SK-N-SH (cell line): ENCODE results near the gene HINT1. TPM values are rescaled to one million over a fixed set of nuclear protein-coding genes. Genes with fewer than 3 reads are reported as not detected.

Experiments
- CTCF ChIA-PET: fragments of 300-600, 350-600 bp; formaldehyde crosslinking; extraction: SDS; loops from one replicate; lab custom pipeline; 2021; lab: Yijun Ruan, JAX
- POLR2A ChIA-PET: fragments of 350-600 bp; sonication (Branson Sonifier 250); formaldehyde crosslinking; extraction: SDS; loops from one replicate; lab custom pipeline; 2020; ENCODE audit warnings: antibody characterized with exemption, inconsistent platforms; lab: Yijun Ruan, JAX
- DNase-seq: peaks from one replicate; pipeline ENCODE4 v3.0.0; 2012
- H2AFZ ChIP-seq: fragments of 200-600 bp; sonication (generic); 2 replicates; pipeline ENCODE4 v1.8.1; 2016; ENCODE audit warnings: antibody characterized with exemption, mild to moderate bottlenecking, low read depth
- H3F3A ChIP-seq: fragments of 200-600 bp; sonication (generic); replicated peaks from 2 replicates; pipeline ENCODE3; 2016; ENCODE audit warnings: antibody characterized with exemption, mild to moderate bottlenecking; ENCODE audit not compliant: insufficient read depth
- H3K27ac ChIP-seq, 2 experiments: fragments of 200-500 bp in 1 of 2; fragments of 200-600 bp in 1 of 2; sonication (Bioruptor generic) in 1 of 2; sonication (generic), shearing (Covaris generic) in 1 of 2; 2 replicates each; pipeline versions ENCODE4 v1.5.1 to v1.6.1; 2014 to 2016; ENCODE audit warnings: low read depth in 2 of 2, inconsistent platforms in 1 of 2, low read length in 1 of 2, mild to moderate bottlenecking in 1 of 2, mixed read lengths in 1 of 2
- H3K27me3 ChIP-seq: fragments of 200-600 bp; sonication (generic), shearing (Covaris generic); 2 replicates; pipeline ENCODE4 v1.6.1; 2016; ENCODE audit warnings: mixed run types; ENCODE audit not compliant: insufficient read depth
- H3K36me3 ChIP-seq, 2 experiments: fragments of 200-500 bp in 1 of 2; fragments of 200-600 bp in 1 of 2; sonication (Bioruptor generic) in 1 of 2; sonication (generic) in 1 of 2; replicated peaks in 1 of 2; 2 replicates each; pipeline versions ENCODE3 to v1.5.1; 2014 to 2016; ENCODE audit warnings: low read length in 1 of 2, mild to moderate bottlenecking in 1 of 2; ENCODE audit not compliant: insufficient read depth in 2 of 2, control insufficient read depth in 1 of 2
- H3K4me1 ChIP-seq, 2 experiments: fragments of 200-500 bp in 1 of 2; fragments of 200-600 bp in 1 of 2; sonication (Bioruptor generic) in 1 of 2; sonication (generic), shearing (Covaris generic) in 1 of 2; 2 replicates each; pipeline versions ENCODE4 v1.5.1 to v1.6.1; 2014 to 2016; ENCODE audit warnings: low read depth in 1 of 2, low read length in 1 of 2, mixed run types in 1 of 2; ENCODE audit not compliant: insufficient read depth in 2 of 2, control insufficient read depth in 1 of 2
- H3K4me2 ChIP-seq: fragments of 200-600 bp; sonication (generic), shearing (Covaris generic); 2 replicates; pipeline ENCODE4 v1.6.1; 2017; ENCODE audit warnings: mixed run types
- H3K4me3 ChIP-seq, 2 experiments: fragments of 200-500 bp in 1 of 2; fragments of 200-600 bp in 1 of 2; sonication (Bioruptor generic) in 1 of 2; sonication (generic), shearing (Covaris generic) in 1 of 2; 2 replicates each; pipeline versions ENCODE4 v1.5.1 to v1.8.1; 2014 to 2016; ENCODE audit warnings: low read depth in 2 of 2, inconsistent platforms in 1 of 2, low read length in 1 of 2, mild to moderate bottlenecking in 1 of 2, mixed read lengths in 1 of 2, moderate library complexity in 1 of 2
- H3K79me2 ChIP-seq: fragments of 200-600 bp; sonication (generic); 2 replicates; pipeline ENCODE4 v1.8.1; 2017; ENCODE audit warnings: mild to moderate bottlenecking; ENCODE audit not compliant: insufficient read depth
- H3K9ac ChIP-seq: fragments of 200-600 bp; sonication (generic); 2 replicates; pipeline ENCODE4 v1.6.1; 2017; ENCODE audit warnings: mixed run types
- H3K9me2 ChIP-seq: fragments of 200-600 bp; sonication (generic); 2 replicates; pipeline ENCODE4 v1.6.1; 2017; ENCODE audit warnings: mixed run types
- H3K9me3 ChIP-seq: fragments of 200-600 bp; sonication (generic); 2 replicates; pipeline ENCODE4 v1.6.1; 2017; ENCODE audit warnings: mixed run types, mild to moderate bottlenecking, moderate library complexity
- H4K20me1 ChIP-seq: fragments of 200-600 bp; sonication (generic); 2 replicates; pipeline ENCODE4 v1.6.1; 2017; ENCODE audit warnings: mild to moderate bottlenecking, mixed run types; ENCODE audit not compliant: insufficient read depth
- CHD2 ChIP-seq: fragments of 150-350 bp; IDR thresholded peaks from 2 replicates; pipeline ENCODE4 v1.6.1; 2018; ENCODE audit warnings: low read length; ENCODE audit not compliant: partially characterized antibody
- FOXM1 ChIP-seq: IDR thresholded peaks from 2 replicates; pipeline ENCODE4 v1.4.0; 2012; ENCODE audit warnings: low read depth, mild to moderate bottlenecking
- RXRA ChIP-seq: IDR thresholded peaks from 2 replicates; pipeline ENCODE4 v1.4.0; 2012; ENCODE audit warnings: low read depth, mild to moderate bottlenecking, borderline replicate concordance
- TAF1 ChIP-seq: IDR thresholded peaks from 2 replicates; pipeline ENCODE4 v1.6.1; 2012; ENCODE audit warnings: low read depth, mild to moderate bottlenecking, low read length, moderate library complexity, borderline replicate concordance
- TEAD4 ChIP-seq: IDR thresholded peaks from 2 replicates; pipeline ENCODE4 v1.4.0; 2012; ENCODE audit warnings: mild to moderate bottlenecking, borderline replicate concordance; ENCODE audit not compliant: insufficient read depth
- USF2 ChIP-seq: fragments of 150-350 bp; IDR thresholded peaks from 2 replicates; pipeline ENCODE4 v1.6.1; 2017; ENCODE audit warnings: antibody characterized with exemption, low read length, low read depth, borderline replicate concordance
- YY1 ChIP-seq: IDR thresholded peaks from 2 replicates; pipeline ENCODE4 v1.4.0; 2012; ENCODE audit warnings: low read depth, mild to moderate bottlenecking
- WGBS: methylation state at CpG from one replicate; pipeline ENCODE4 v1.1.6; 2017; ENCODE audit warnings: low lambda C conversion rate; 5-methylcytosine and 5-hydroxymethylcytosine counted together
- polyA plus RNA-seq, 3 experiments: library from polyadenylated mRNA; depleted of rRNA; stranded (reverse); fragments of >200 nt; gene quantifications; 2 replicates each; pipeline ENCODE4 v1.2.3, GENCODE V29; 2012
- TF ChIP-seq, protein P1 (sequence below): fragments of 200-600 bp; sonication (generic); IDR thresholded peaks from 2 replicates; pipeline ENCODE4 v1.6.1; 2017; ENCODE audit warnings: antibody characterized with exemption, mild to moderate bottlenecking, moderate library complexity
- TF ChIP-seq, protein P2 (sequence below): IDR thresholded peaks from 2 replicates; pipeline ENCODE4; 2012
- TF ChIP-seq, protein P3 (sequence below): IDR thresholded peaks from 2 replicates; pipeline ENCODE4 v1.6.1; 2012; ENCODE audit warnings: mild to moderate bottlenecking, low read depth, low read length, moderate library complexity

Gene HINT1
- polyA plus RNA-seq, 1 of the 3 experiments (the other 2 are of a cell fraction), result 385 TPM

GRCh38 chr5:131214609-131215227 is 49.7 kb upstream of the HINT1 start:
- H3F3A ChIP-seq, result peaks cover 10% of the 10 kb centered on the region
- WGBS, result 78% methylated on average over 3 of the region's 3 CpGs
- H3K9me2 ChIP-seq, result no peaks in the 10 kb centered on the region
- no peak overlapping the region for H2AFZ ChIP-seq
- H3K9me3 ChIP-seq, result no peaks in the 10 kb centered on the region
- H3K79me2 ChIP-seq, result no peaks in the 10 kb centered on the region
- H3K9ac ChIP-seq, result no peak overlapping the region
- no peaks in the 10 kb centered on the region for H3K27me3 ChIP-seq
- TF ChIP-seq USF2 (no peak), TEAD4 (no peak), CHD2 (no peak), TAF1 (no peak), RXRA (no peak), YY1 (no peak), FOXM1 (no peak)
- TF ChIP-seq, protein P1, sequence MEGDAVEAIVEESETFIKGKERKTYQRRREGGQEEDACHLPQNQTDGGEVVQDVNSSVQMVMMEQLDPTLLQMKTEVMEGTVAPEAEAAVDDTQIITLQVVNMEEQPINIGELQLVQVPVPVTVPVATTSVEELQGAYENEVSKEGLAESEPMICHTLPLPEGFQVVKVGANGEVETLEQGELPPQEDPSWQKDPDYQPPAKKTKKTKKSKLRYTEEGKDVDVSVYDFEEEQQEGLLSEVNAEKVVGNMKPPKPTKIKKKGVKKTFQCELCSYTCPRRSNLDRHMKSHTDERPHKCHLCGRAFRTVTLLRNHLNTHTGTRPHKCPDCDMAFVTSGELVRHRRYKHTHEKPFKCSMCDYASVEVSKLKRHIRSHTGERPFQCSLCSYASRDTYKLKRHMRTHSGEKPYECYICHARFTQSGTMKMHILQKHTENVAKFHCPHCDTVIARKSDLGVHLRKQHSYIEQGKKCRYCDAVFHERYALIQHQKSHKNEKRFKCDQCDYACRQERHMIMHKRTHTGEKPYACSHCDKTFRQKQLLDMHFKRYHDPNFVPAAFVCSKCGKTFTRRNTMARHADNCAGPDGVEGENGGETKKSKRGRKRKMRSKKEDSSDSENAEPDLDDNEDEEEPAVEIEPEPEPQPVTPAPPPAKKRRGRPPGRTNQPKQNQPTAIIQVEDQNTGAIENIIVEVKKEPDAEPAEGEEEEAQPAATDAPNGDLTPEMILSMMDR, result no peak
- TF ChIP-seq, protein P2, sequence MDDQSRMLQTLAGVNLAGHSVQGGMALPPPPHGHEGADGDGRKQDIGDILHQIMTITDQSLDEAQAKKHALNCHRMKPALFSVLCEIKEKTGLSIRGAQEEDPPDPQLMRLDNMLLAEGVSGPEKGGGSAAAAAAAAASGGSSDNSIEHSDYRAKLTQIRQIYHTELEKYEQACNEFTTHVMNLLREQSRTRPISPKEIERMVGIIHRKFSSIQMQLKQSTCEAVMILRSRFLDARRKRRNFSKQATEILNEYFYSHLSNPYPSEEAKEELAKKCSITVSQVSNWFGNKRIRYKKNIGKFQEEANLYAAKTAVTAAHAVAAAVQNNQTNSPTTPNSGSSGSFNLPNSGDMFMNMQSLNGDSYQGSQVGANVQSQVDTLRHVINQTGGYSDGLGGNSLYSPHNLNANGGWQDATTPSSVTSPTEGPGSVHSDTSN, result no peak
- TF ChIP-seq, protein P3, sequence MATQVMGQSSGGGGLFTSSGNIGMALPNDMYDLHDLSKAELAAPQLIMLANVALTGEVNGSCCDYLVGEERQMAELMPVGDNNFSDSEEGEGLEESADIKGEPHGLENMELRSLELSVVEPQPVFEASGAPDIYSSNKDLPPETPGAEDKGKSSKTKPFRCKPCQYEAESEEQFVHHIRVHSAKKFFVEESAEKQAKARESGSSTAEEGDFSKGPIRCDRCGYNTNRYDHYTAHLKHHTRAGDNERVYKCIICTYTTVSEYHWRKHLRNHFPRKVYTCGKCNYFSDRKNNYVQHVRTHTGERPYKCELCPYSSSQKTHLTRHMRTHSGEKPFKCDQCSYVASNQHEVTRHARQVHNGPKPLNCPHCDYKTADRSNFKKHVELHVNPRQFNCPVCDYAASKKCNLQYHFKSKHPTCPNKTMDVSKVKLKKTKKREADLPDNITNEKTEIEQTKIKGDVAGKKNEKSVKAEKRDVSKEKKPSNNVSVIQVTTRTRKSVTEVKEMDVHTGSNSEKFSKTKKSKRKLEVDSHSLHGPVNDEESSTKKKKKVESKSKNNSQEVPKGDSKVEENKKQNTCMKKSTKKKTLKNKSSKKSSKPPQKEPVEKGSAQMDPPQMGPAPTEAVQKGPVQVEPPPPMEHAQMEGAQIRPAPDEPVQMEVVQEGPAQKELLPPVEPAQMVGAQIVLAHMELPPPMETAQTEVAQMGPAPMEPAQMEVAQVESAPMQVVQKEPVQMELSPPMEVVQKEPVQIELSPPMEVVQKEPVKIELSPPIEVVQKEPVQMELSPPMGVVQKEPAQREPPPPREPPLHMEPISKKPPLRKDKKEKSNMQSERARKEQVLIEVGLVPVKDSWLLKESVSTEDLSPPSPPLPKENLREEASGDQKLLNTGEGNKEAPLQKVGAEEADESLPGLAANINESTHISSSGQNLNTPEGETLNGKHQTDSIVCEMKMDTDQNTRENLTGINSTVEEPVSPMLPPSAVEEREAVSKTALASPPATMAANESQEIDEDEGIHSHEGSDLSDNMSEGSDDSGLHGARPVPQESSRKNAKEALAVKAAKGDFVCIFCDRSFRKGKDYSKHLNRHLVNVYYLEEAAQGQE, result no peak
- no peaks in the 10 kb centered on the region for H3K36me3 ChIP-seq
- peak; percentile 21 for DNase-seq
- H3K4me2 ChIP-seq, result no peak overlapping the region
- H3K4me1 ChIP-seq, result peaks cover 3 to 4% of the 10 kb centered on the region in 2 experiments; a peak in 2 of 4 replicates
- CTCF ChIA-PET, result interaction anchor here (0.8 to 1.6 kb wide), 5 partner anchors 9 to 167 kb away, joined by 3 to 4 read pairs (median 3); no protein-coding TSS in a partner anchor
- no peaks in the 10 kb centered on the region for H4K20me1 ChIP-seq
- H3K4me3 ChIP-seq, result no peak overlapping the region
- POLR2A ChIA-PET, result interaction anchor here (1.2 kb wide), 1 partner anchor 17 kb away, joined by 3 read pairs; no protein-coding TSS in a partner anchor
- H3K27ac ChIP-seq, result no peak overlapping the region; a peak in 1 of 4 replicates
